Memory B cell (primary cell): ENCODE results near the gene ARPC5L.
"Not testable (repeated sequence)": the region's sequence is repeated elsewhere in the genome, so short reads cannot be mapped to it uniquely, and the experiment has no call there.

ENCODE experiments used
- ATAC-seq: fragments of 150-1000 bp; cut with Tn5 transposase; 2 replicates; pipeline ENCODE4 v1.10.0; 2021; ENCODE audit warnings: low read depth, mild to moderate bottlenecking, moderate library complexity
- DNase-seq, 2 donors: peaks; one replicate each; pipeline ENCODE4 v3.0.0; 2022; ENCODE audit warnings: low spot score in 2 of 2
- H3K27ac Mint-ChIP-seq: one replicate; pipeline ENCODE4 v1.8.0; 2022; ENCODE audit warnings: mild to moderate bottlenecking, moderate library complexity, mixed read lengths
- H3K27me3 Mint-ChIP-seq: one replicate; pipeline ENCODE4 v1.8.0; 2022; ENCODE audit warnings: mixed read lengths
- H3K36me3 Mint-ChIP-seq: one replicate; pipeline ENCODE4 v1.8.0; 2022; ENCODE audit warnings: mild to moderate bottlenecking, mixed read lengths
- H3K4me1 Mint-ChIP-seq: one replicate; pipeline ENCODE4 v1.8.0; 2022; ENCODE audit warnings: mixed read lengths
- H3K4me3 Mint-ChIP-seq: one replicate; pipeline ENCODE4 v1.8.0; 2022; ENCODE audit warnings: mild to moderate bottlenecking, moderate library complexity, mixed read lengths
- H3K9me3 Mint-ChIP-seq: one replicate; pipeline ENCODE4 v1.8.0; 2022; ENCODE audit warnings: mixed read lengths

Gene ARPC5L

DNA sequence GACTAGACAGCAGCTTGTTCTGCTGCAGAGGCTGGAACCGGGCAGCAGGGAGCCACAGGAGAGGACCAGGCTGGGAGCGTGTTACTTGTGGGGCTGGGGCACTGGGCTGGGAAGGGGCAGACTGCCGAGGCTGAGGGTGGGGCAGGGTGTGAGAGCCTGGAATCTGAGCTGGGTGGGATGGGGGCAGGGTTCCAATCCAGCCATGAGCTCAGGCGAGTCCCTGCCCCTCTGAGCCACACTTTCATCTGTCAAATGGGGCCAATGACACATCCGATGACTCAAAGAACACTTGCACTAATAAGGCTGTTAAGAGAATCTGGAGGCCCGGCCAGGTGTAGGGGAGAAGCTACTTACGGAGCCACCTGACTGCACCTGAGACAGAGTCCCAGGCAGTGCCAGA lies 27.3 kb upstream of the ARPC5L start:
- Mint-ChIP-seq H3K36me3 (no peaks in the 10 kb centered on the region), H3K4me3 (no peak overlapping the region), H3K27ac (no peak overlapping the region), H3K4me1 (no peaks in the 10 kb centered on the region), H3K27me3 (peaks cover 14% of the 10 kb centered on the region), H3K9me3 (no peaks in the 10 kb centered on the region)
- DNase-seq (no peak), ATAC-seq (no peak)

DNA sequence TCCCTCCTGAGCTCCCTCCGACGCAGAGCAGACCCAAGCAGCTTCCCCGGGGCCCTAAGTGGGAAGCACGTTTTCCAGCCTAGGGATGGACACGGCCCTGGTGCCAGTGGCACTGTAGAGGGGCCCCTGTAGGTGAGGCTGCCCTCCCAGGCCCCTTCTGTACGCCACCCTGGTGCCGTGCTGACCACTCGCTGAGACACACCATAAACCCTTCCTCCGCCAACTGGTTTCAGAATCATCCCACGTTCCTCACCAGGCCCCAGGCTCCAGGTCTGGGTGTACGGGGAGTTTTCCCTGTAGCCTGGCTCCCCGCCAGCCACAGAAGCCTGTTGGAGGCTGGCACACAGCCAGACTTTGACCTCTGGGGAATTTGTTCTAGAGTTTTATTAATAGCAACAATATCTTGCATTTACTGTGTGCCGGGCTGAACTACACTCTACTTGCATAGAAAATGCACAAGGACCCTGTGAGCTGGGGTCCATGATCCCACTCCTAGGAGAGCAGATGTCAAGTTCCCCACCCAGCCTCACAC lies 26.8 kb upstream of the ARPC5L start:
- Mint-ChIP-seq H3K36me3 (no peaks in the 10 kb centered on the region), H3K9me3 (no peaks in the 10 kb centered on the region), H3K4me1 (no peaks in the 10 kb centered on the region)

DNA sequence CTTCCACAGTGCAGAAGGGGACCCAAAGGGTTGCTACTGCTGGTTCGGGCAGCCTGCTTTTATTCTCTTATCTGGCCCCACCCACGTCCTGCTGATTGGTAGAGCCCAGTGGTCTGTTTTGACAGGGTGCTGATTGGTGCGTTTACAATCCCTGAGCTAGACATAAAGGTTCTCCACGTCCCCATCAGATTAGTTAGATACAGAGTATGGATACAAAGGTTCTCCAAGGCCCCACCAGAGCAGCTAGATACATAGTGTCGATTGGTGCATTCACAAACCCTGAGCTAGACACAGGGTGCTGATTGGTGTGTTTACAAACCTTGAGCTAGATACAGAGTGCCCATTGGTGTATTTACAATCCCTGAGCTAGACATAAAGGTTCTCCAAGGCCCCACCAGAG lies 23.8 kb upstream of the ARPC5L start:
- H3K27ac Mint-ChIP-seq, H3K4me1 Mint-ChIP-seq, H3K4me3 Mint-ChIP-seq, DNase-seq, H3K9me3 Mint-ChIP-seq, H3K36me3 Mint-ChIP-seq, ATAC-seq: not testable (repeated sequence)
- H3K27me3 Mint-ChIP-seq = peaks cover 12% of the 10 kb centered on the region

More for the DNA sequence above, 26.8 kb upstream of the ARPC5L start:
- H3K27me3 Mint-ChIP-seq = peaks cover 14% of the 10 kb centered on the region
- DNase-seq (no peak), ATAC-seq (no peak)
- no peak overlapping the region for H3K4me3 Mint-ChIP-seq
- H3K27ac Mint-ChIP-seq = no peak overlapping the region

DNA sequence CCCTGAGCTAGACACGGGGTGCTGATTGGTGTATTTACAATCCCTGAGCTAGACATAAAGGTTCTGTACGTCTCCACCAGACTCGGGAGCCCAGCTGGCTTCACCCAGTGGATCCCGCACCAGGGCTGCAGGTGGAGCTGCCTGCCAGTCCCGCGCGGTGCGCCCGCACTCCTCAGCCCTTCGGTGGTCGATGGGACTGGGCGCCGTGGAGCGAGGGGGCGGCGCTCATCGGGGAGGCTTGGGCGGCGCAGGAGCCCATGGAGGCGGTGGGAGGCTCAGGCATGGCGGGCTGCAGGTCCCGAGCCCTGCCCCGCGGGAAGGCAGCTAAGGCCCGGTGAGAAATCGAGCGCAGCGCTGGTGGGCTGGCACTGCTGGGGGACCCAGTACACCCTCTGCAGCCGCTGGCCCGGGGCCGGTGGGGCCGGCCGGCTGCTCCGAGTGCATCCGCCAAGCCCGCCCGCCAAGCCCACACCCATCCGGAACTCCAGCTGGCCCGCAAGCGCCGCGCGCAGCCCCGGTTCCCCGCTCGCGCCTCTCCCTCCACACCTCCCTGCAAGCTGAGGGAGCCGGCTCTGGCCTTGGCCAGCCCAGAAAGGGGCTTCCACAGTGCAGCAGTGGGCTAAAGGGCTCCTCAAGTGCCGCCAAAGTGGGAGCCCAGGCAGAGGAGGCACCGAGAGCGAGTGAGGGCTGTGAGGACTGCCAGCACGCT lies 23.2 kb upstream of the ARPC5L start:
- H3K27me3 Mint-ChIP-seq = peaks cover 12% of the 10 kb centered on the region
- not testable (repeated sequence) for H3K36me3 Mint-ChIP-seq, H3K4me1 Mint-ChIP-seq, ATAC-seq, H3K9me3 Mint-ChIP-seq, DNase-seq, H3K4me3 Mint-ChIP-seq, H3K27ac Mint-ChIP-seq

DNA sequence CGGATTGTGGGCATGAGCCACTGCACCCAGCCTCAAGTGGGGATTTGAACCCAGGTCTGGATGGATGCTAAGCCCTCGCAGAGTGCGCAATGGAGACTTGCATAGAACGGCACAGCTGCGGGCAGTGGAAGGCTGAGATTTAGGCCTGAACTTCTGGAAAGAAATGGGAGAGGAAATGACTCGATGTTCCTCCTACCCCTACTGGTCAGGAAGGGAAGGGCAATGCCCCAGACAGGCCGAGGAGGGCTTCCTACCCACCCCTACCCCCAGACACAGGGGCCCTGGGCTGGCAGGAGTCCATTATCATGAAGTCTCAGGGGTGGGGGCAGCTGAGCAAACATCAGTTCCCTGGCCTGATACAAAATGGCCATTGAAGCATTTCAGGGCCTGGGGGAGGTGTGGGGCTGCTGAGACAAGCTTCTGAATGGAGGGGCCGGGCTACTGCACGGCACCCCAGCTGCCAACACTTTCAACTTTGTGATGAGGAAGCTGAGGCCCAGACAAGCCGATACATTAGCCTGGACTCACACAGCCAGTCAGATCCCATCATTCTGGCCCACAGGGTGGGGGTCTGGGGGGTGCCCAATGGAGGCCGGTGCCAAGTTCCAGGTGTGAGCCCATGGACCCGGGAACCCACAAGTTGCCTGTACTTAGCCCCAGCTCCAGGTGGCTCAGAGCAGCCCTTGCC lies 22.2 kb upstream of the ARPC5L start:
- Mint-ChIP-seq H3K36me3 (no peaks in the 10 kb centered on the region), H3K4me3 (no peak overlapping the region), H3K27ac (no peak overlapping the region), H3K9me3 (no peaks in the 10 kb centered on the region), H3K4me1 (no peaks in the 10 kb centered on the region), H3K27me3 (peaks cover 9% of the 10 kb centered on the region)
- DNase-seq (no peak), ATAC-seq (no peak)

DNA sequence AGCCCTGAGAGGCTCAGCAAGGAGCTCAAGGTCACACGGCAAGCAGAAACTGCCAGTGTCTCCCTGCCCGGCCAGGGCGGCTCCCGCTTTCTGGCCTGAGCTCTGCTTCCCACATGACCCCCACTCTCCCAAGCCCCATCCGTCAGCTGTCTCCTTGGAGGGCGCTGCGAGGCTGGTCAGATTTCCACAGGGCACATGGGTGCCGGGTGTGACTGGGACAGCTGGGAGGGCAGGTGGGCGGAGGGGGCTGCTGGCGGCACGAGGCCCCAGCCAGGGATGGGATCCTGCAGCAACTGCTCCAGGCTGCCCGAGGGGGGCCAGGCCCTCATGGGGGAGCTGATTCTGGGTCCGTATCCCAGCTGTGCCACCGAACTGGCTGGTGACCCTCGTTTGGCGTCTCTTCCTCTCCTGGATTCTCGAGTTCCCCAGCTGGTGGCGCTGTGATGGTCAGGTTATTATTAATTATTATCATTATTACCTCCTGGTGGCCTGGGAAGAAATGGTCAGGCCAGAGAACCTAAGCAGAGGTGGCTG lies 21.6 kb upstream of the ARPC5L start:
- DNase-seq = no peak
- no peaks in the 10 kb centered on the region for H3K4me1 Mint-ChIP-seq
- H3K4me3 Mint-ChIP-seq = no peak overlapping the region
- H3K27ac Mint-ChIP-seq = no peak overlapping the region
- H3K9me3 Mint-ChIP-seq = no peaks in the 10 kb centered on the region
- no peaks in the 10 kb centered on the region for H3K36me3 Mint-ChIP-seq
- ATAC-seq = no peak
- H3K27me3 Mint-ChIP-seq = peaks cover 9% of the 10 kb centered on the region

DNA sequence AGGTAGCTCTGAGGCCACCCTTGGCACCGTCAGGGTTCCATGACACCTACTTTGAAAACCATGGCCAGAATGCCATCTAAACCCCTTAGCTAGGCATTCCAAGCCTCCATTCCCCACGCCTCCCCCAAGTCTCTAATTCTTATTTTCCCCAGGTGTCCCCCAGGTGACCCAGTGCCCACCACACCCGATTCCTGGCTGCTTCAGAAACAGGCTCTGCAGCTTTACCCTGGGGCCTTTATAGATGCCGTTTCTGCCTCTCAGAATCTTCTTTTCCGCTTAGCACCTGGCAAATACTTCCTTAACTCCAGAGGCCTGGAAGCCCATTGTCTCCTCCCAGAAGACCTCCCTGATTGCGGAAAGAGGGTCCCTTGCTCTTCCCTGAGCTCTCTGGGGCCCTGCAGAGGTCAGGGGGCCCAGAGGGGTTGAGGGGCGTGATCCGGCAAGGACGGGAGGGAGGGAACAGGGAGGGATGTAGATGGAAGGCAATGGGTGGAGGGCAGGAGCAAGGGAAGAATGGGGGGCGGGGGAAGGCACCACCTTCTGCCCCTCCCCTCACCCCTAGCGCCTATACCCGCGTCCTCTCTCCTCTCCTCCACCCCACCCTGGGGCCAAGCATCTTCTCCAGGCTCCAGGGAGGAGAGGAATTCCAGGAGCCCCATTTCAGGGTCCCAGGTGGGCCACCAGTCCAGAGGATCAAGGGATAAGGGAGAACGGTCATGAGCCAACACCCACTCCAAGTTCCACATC lies 20.7 kb upstream of the ARPC5L start:
- Mint-ChIP-seq H3K4me3 (no peak overlapping the region), H3K36me3 (no peaks in the 10 kb centered on the region), H3K27me3 (peaks cover 8% of the 10 kb centered on the region), H3K4me1 (no peaks in the 10 kb centered on the region), H3K27ac (no peak overlapping the region), H3K9me3 (no peaks in the 10 kb centered on the region)
- DNase-seq = no peak
- no peak for ATAC-seq

DNA sequence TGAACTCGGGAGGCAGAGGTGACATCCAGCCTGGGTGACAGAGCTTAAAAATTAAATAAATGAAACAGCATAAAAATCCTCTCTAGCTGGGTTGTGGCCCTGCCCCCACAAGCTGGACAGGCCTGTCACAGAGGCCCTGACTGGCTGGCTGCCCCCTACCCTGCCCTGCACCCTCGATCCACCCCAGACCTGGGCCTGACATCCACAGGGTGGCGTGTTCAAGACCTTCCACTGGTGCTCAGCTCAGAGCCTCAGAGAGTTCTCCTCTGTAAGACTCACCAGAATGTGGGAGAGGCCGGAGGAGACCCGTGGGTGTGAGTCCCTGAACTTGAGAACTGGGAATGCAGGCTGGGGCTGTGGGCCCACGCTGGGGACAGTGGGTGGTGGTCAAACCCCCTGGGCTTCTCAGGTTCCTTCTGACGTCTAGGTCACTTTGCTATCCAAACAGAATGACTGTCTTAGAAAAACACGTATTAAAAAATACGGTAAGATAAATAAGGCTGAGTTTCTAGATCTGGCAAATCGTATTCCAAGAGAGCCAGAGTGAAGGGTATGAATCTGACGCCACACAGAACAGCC lies 18.4 kb upstream of the ARPC5L start:
- DNase-seq (no peak), ATAC-seq (no peak)
- Mint-ChIP-seq H3K4me3 (no peak overlapping the region), H3K27me3 (peaks cover 4% of the 10 kb centered on the region), H3K36me3 (no peaks in the 10 kb centered on the region), H3K4me1 (no peaks in the 10 kb centered on the region), H3K9me3 (no peaks in the 10 kb centered on the region), H3K27ac (no peak overlapping the region)

DNA sequence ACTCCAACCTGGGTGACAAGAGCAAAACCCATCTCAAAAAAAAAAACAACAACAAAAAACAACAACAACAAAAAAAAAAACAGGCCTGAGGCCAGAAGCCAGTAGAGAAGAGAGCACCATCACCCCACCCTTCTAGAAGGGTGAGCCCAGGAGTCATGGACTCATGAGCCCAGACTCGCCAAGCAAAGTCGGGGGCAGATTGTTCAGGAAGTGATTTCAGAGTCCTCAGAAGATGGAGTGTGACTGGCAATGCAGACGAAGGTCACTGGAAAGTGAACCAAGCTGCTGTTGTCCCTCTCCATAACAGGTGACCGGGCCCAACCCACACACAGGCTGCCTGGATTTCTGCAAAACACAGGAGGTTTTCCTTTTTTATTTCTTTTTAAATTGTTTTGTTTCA lies 17.6 kb upstream of the ARPC5L start:
- H3K4me3 Mint-ChIP-seq = no peak overlapping the region
- peaks cover 4% of the 10 kb centered on the region for H3K27me3 Mint-ChIP-seq
- H3K4me1 Mint-ChIP-seq = no peaks in the 10 kb centered on the region
- no peak for ATAC-seq
- no peaks in the 10 kb centered on the region for H3K9me3 Mint-ChIP-seq
- no peak for DNase-seq
- H3K36me3 Mint-ChIP-seq = no peaks in the 10 kb centered on the region
- no peak overlapping the region for H3K27ac Mint-ChIP-seq

DNA sequence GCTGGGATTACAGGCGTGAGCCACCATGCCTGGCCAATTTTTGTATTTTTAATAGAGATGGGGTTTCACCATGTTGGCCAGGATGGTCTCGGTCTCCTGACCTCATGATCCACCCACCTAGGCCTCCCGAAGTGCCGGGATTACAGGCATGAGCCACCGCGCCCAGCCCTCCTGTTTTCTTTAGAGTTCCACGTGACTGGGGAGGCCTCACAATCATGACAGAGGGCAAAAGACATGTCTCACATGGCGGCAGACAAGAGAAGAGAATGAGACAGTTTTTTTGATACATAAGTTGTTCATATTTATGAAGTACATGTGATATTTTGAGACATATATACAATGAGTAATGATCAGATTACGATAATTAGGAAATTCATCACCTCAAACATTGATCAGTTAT lies 15.5 kb upstream of the ARPC5L start:
- not testable (repeated sequence) for H3K27ac Mint-ChIP-seq, H3K36me3 Mint-ChIP-seq, H3K4me1 Mint-ChIP-seq, H3K4me3 Mint-ChIP-seq, DNase-seq, H3K9me3 Mint-ChIP-seq, H3K27me3 Mint-ChIP-seq, ATAC-seq

DNA sequence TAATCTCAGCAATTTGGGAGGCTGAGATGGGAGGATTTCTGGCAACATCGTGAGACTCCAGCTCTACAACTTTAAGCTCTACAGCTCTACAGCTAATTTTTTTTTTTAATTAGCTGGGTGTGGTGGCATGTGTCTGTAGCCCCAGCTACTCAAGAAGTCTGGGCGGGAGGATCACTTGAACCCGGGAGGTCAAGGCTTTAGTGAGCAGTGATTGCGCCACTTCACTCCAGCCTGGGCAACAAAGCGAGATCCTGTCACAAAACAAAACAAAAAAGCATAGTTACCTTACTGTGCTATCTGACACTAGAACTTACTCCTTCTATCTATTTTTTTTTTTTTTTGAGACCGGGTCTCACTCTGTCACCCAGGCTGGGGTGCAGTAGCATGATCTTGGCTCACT lies 15.0 kb upstream of the ARPC5L start:
- ATAC-seq (no peak), DNase-seq (no peak)
- Mint-ChIP-seq H3K4me1 (no peaks in the 10 kb centered on the region), H3K9me3 (no peaks in the 10 kb centered on the region), H3K27ac (no peak overlapping the region), H3K27me3 (peaks cover 4% of the 10 kb centered on the region), H3K36me3 (no peaks in the 10 kb centered on the region), H3K4me3 (no peak overlapping the region)

DNA sequence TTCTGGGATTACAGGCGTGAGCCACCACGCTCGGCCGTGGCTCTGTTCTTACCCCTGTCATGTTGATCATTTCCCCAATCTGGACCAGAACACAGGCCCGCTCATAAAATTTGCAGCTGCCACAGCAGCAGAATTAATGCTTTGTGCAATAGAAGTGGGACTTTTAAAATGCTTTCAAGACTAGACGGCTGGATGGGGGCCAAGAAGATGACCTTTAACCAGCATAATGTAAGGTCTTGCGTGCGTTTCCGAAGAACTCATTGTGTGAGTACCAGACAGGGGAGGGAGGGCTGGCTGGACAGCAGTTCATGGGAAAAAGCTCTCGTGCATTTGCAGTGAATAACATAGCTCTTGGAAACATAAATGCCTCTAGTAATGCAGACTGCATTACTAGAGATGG lies 12.1 kb upstream of the ARPC5L start:
- H3K27me3 Mint-ChIP-seq = peaks cover 4% of the 10 kb centered on the region
- peaks cover 3% of the 10 kb centered on the region for H3K4me1 Mint-ChIP-seq
- no peak overlapping the region for H3K27ac Mint-ChIP-seq
- ATAC-seq = no peak
- DNase-seq = no peak
- no peak overlapping the region for H3K4me3 Mint-ChIP-seq
- no peaks in the 10 kb centered on the region for H3K36me3 Mint-ChIP-seq
- no peaks in the 10 kb centered on the region for H3K9me3 Mint-ChIP-seq

DNA sequence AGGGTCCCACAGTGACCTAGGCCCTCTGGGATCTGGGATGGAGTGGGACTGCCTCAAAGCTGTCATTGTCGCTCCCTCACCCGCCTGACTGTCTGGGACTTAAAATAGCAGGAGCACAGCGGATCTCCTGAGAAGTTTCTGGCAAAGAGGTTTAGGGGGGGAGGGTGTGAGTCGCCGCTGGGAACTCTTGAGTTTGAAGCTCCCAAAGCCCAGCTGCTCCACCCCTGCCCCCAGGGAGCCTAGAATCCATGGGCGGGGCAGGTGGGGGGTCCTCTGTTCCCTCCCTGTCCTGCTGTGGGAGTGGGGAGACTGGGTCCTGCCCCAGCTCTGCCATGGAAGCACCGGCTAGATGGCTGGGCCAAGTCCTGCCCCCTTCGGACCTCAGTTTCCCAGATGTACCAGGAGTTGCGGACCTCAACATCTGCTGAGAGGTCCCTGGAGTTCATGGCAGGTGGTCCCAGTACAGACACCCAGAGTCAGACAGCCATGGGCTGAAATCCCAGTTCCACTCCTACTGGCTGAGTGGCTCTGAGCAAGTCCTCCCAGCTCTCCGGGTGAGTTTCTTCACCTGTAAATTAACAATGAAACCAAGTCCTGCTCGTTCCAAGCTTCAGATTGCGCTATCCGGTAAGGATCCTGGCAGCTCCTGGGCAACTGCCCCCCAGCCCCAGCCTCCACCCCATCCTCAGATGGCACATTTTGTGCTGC lies 9.7 kb upstream of the ARPC5L start:
- Mint-ChIP-seq H3K9me3 (no peaks in the 10 kb centered on the region), H3K27ac (peak overlapping the region; percentile 74), H3K27me3 (peaks cover 2% of the 10 kb centered on the region), H3K4me1 (peaks cover 3% of the 10 kb centered on the region), H3K4me3 (no peak overlapping the region), H3K36me3 (no peaks in the 10 kb centered on the region)
- no peak for ATAC-seq
- no peak for DNase-seq
